ENCODE results near the gene C11orf97.
"Not testable (repeated sequence)": the region's sequence is repeated elsewhere in the genome, so short reads cannot be mapped to it uniquely, and the experiment has no call there.

The C11orf97 gene, protein sequence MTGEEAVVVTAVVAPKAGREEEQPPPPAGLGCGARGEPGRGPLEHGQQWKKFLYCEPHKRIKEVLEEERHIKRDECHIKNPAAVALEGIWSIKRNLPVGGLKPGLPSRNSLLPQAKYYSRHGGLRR

DNA sequence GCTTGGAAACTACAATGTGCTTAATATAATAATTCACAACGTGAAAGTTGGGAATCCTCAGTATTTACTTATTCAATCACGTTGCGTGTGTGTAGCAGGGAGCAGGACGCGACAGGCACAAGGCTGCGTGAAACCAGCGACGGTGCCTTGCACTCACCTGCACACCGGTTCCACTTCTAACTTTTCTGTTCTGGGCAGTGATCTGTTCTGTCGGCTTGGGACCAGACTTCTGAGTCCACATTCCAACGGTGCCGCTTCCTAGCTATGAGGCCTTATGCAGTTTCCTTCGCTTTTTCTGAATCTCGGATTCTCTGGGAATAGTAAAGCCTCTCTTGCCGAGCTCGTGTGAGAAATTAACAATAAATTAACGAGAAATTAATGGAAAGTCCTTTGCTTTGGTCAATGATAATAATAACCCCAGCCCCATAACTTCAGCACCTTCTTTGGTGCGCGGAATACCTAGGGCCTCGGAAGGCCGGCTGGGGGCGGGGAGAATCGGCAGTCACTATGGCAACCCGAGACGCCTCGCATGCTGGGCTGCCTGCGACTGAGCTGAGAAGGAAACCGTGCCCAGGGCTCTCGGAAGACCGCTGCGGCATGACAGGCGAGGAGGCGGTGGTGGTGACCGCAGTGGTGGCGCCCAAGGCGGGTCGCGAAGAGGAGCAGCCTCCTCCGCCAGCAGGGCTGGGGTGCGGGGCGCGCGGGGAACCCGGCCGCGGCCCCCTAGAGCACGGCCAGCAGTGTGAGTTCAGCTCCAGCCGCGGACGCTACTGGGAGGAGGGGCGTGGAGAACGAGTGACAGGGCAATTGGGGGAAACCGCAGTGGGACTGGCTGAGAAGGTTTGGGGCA lies at the start of gene C11orf97:
Gene C11orf97 (plus strand): TSS at position 530 of the 850 bp plus-strand sequence. CDS start 68 bp downstream, at position 598.
- peak; percentile 46 for DNase-seq (ENCODE audit: low spot score)

DNA sequence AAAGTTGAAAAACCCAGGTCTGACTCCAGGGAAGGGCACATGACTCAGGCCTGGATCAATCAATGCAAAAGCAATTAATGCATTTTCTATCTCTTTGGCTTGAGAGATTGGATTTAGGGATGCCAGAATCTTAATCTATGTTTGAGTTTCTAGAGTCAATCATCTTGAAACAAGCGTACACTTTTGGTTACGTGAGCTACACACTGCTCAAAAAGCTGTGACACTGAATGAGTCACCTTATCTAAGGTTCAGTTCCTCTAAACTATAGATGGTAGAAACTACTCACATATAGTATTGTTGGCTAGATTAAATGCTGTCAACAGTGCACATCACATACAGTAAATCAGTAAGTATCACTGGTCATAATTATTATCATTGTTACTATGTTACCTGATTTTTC lies 42.8 kb upstream of the C11orf97 start:
- no peak for DNase-seq (ENCODE audit: low spot score)

DNA sequence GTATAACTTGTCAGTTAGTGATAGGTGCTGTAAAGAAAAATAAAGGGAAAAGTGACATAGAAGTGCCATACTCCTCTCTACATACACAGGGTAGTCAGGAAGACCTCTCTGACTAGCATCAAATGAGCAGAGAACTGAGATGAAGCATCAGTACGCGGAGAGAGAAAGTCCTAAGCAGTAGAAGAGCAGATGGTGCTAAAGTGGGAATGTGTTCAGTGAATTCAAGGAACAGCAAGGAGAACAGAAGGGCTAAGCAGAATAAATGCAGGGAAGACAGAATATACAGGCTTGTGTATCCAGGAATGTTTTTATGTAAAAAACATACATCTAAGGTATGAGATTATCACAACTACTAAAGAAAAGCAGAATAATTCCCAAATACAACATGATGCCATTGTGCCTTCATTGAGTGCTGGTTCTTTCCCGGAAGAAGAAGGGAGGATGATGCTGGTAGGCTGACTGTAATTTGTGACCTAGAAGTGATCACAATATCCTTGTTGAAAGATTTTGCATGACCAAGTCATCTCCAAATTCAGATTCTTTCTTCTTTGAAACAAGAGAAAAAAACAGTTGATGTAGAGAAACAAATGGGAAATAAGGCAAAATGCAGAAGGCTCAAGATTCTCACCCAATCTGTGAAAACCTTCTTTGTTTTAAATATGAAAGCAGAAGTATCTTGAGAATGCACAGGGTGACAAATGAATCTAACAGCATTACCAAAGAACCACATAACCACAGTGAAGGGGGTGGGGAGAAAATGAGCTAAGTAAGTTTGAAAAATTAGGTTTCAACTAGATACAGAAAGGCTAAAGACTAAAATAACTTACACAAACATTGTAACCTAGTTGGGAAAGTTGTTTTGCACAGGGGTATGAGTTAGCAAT lies 39.1 kb upstream of the C11orf97 start:
- DNase-seq (ENCODE audit: low spot score), result no peak

DNA sequence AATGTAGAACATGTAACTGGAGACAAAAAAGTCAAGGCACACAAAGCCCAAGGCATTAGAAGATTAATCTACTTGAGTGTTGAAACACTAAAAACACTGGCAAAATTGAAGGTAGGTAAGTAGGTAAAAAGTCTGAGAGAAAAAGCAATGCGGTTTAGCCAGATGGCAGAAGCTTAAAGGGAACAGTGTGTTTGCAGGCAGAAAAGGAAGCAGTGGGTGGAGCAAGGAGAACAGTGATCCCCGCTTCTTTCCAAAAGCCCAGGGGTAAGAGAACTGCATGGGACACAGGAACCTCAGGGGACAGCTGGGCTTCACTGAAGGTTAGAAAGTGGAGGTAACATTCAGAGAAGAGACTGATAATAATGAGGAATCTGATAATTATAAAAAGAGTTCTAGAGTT lies 34.6 kb upstream of the C11orf97 start:
- no peak for DNase-seq (ENCODE audit: low spot score)

DNA sequence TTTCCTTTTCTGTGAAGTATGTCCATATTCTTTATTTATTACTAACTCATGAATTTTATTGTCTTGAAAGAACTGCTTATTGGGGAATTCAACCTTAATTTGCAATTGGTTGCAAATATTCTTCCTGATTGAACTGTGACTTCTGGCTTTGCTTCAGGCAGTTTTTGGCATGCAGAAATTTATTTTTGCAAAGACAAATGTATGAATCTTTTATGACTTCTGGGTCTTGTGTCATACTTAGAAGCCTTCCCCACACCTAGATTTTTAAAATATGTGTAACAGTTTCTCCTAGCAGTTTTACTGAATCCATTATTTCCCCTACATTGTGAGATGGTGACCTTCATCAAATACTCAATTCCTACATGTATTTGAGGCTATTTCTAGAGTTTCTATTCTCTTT lies 30.9 kb upstream of the C11orf97 start:
- DNase-seq (ENCODE audit: low spot score), result no peak

DNA sequence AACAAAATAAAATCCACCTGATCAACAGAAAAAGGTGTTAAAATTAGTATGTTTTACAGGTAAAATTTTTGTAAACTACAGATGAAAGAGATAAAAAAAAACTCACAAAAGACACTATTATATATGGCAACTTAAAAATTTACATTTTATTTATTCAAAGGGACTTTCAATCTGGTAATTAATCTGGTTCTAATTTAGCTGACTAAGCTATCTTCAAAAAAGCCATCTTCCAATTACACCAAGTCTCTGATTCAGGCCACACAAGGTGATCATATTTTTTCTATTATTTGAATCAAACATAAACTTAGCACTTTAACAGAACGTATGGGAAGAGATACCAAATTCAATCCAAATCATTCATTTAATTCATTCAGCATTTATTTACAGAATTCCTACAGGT lies 26.2 kb upstream of the C11orf97 start:
- no peak for DNase-seq (ENCODE audit: low spot score)

DNA sequence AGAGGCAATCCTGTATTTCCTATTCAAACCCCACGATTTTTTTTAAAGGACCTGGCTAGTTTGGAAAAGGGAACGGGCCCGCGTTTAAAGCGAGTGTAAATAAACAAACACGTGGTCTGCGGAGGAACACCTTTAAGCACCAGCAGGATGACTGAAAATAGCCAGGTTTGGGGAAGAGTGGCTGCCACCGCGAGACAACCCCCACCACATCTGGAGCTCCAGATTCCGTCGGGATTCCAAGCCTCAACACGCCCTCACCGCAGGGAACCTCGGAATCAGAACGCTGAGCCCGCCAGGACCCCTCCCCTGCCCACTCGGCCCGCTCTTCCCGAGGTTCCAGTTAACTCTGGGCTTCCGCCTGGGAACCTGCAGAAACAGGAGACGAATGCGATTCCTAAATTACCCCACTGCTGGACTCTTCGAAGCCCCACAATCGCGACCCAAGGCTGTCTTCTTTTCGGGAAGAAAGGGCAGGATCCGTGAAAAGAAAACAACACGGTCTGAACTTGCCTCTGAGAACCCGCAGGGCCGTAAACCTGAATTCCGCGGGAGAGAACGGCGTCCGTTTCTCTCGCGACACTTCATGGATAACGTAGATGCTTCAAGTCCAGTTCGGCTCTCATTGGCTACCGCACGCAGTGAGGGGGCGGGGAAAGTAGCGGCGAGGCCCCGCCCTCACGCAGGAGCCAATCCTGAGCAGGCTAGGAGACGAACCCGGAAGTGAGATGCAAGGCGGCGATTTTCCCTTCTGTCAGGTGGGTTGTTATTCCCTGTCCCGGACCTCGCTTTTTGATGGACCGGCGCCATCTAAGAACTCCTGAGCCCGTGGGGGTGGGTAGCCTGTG lies 18.8 kb upstream of the C11orf97 start, which contains the start of the genes ANKRD49 and MRE11:
Gene ANKRD49 (plus strand): TSS at position 704 of the 845 bp plus-strand sequence. CDS start 2,710 bp downstream, outside the sequence.
Gene MRE11 (minus strand): TSS at position 564 of the 845 bp plus-strand sequence. CDS start 1,043 bp downstream, outside the sequence.
- peak; percentile 97 for DNase-seq (ENCODE audit: low spot score)

DNA sequence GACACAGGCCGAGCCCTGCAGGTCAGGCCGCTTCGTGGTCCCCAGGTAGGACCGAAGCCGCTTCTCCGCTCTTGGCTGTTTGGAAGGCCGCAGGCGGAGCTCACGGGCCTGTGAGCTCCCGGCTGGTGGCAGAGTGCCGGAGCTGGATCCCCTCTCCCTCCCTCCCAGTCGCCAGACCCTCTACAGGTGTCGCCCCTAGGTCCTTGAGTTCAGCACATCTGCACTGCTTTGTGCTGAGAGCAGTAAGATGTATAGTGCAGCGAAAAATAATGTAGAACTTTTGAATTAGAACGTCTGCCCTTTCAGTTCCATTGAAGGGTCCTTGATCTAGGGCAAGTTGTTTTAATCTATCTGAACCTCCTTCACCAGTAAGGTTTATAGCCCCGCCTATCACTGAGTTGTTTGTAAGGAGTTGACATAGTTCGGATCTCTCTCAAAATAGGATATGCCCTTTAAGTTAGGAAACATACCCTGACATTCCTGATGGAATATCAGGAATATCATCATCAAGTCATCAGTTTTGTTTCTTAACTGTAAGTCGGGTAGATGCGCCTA lies 18.1 kb upstream of the C11orf97 start:
- DNase-seq (ENCODE audit: low spot score), result peak; percentile 21

DNA sequence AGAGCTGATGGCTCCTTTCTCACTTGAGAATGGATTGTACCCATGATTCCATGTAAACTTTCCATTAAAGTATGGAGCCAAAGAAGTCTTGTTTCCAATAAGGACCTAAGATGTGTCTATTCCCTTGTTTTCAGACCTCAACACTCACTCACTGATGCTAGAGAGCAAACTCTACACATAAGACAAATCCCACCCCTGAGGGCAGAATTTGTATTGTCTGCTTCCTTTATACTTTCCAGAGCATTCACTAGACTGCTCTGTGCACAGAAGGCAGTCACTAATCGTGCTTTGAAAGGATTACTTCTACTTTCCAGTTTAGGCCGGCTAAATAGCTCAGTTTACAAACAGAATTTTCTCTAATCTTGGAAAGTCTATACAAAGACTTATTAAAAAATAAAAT lies 12.1 kb upstream of the C11orf97 start:
- DNase-seq (ENCODE audit: low spot score), result no peak

DNA sequence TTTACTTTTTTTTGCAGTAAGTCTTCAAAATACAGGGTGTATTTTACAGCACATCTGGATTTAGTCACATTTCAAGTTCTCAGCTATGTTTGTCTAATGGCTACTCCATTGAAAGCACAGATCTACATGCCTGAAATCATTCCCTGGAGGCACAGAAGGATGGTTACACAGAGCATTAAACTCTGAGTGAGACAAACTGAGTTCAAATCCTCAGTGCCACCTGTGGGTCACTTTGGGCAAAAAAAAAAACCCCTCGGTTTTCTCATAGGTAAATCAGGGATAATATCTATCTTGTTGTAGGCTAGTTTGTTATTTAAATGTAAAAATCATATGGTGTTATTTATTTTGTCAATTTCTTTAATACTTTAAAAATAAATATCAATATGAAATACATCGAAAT lies 10.7 kb upstream of the C11orf97 start:
- DNase-seq (ENCODE audit: low spot score), result no peak

DNA sequence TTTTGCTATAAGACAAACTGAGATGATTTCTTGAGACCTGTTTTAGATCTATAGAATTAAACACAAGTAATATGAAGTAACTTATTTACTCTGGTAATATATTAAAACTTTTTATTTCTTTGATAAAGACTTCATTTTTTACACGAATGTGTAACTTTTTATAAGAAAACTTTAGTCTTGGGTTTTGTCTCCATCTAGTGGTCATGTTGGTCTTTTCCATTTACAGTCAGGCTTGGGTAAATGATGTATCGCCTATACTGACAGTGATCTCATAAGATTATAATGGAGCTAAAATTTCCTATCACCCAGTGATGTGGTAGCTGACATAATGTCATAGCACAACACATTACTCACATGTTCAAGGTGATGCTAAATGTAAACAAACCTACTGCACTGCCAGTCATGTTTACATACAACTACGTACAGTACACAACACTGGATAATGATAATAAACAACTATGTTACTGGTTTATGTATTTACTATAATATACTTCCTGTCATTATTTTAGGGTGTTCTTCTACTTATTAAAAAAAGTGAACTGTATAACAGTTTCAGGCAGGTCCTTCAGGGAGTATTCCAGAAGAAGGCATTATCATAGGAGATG lies 7.5 kb upstream of the C11orf97 start:
- peak; percentile 48 for DNase-seq (ENCODE audit: low spot score)

DNA sequence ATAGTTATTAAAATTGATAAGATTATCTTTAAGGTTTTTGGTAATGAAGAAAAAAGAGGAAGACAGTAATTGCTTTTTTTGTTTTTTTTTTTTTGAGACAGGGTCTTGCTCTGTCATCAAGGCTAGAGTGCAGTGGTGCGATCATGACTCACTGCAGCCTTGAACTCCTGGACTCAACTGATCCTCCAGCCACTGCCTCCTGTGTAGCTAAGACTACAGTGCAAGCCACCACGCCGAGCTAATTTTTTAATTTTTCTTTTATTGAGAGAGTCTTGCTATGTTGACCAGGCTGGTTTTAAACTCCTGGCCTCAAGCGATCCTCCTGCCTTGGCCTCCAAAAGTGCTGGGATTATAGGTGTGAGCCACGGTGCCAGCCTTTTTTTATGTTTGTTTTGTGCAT lies 5.7 kb upstream of the C11orf97 start:
- DNase-seq (ENCODE audit: low spot score), result not testable (repeated sequence)

DNA sequence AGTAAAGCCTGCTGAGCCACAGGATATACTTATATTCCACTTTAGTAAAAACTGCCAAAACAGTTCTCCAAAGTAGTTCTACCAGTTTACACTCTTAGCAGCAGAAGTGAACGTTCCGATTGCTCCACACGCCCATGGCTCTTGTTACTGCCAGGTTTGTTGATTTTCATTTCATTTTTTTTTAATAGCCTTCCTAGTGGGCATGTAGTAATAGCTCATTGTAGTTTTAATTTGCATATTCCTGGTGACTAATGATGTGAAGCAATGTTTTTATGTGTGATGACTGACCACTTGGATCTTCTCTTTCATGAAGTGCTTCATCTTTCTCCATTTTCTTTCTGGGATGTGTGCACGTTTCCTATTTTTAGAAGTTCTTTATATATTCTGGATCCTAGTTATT lies 4.8 kb upstream of the C11orf97 start:
- no peak for DNase-seq (ENCODE audit: low spot score)

DNA sequence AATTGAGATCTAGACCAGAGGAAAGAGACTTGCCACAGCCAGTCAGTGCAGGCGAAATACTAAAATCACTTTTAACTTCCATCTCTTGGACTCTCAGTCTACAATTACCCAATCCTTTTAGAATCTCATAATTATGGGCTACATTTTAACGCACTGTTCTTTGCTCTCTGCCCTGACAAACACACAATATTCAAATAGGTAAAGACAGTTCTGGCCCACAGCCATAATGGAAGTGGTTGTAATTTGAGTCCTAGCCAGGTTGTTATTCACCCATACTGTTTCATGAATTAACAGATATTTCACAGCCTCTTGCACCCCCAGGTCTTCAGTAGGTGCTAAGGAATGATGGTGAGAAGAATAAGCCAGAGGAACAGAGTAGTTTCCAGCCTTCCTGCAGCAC lies 830 bp downstream of the C11orf97 start:
- DNase-seq (ENCODE audit: low spot score), result no peak

DNA sequence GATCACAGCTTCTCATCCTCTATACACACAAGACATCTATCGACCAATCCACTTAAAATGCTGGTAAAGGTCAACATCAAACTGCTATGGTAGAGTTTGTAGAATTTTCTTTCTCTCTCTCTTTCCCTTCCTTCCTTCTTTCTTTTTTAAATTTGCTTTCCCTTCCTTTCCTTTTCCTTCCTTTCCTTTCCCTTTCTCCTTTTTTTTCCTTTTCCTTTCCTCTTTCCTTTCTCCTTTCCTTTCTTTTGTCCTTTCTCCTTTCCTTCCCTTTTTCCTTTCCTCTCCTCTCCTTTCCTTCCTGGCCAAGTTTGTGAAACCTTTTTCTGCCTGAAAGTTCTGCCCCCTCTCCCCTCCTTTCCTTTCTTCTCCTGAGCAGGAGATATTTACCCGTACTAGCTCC lies 3.1 kb downstream of the C11orf97 start:
- no peak for DNase-seq (ENCODE audit: low spot score)

DNA sequence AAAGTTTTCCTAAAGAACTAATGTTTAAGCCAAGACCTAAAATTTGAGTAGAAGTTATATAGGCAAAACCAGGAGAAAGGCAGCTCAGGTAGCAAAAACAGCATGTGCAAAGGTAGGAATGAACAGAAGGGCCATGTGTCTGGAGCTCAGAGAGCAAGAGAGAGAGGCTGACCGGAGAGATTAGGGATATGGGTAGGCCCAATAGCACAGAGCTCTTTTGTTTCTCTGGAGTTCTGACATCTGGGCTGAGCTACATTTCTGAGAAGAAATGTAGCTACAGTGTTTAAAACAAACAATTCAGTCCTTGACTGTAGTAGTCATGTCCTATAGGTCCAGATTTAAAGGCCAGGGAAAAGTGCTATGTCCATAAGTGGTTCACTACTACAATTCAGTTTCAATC lies 4.5 kb downstream of the C11orf97 start:
- DNase-seq (ENCODE audit: low spot score), result no peak

DNA sequence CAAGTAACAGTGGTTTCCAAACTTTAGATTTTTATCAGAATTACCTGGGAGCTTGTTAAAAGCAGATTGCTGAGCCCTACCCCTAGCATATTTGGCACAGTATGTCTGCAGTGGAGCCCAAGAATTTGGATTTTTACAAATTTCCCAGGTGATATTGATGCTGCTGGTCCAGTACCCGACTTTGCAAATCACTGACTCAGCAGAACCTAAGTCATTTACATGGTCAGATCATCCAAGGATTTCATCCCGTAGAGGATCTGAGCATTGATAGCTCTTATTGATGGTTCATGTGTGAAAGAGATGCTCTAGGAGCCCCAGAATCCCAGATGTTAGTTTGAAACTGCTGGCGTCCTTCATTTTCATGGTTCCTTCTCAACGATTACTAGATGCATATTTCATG lies 6.0 kb downstream of the C11orf97 start:
- no peak for DNase-seq (ENCODE audit: low spot score)

DNA sequence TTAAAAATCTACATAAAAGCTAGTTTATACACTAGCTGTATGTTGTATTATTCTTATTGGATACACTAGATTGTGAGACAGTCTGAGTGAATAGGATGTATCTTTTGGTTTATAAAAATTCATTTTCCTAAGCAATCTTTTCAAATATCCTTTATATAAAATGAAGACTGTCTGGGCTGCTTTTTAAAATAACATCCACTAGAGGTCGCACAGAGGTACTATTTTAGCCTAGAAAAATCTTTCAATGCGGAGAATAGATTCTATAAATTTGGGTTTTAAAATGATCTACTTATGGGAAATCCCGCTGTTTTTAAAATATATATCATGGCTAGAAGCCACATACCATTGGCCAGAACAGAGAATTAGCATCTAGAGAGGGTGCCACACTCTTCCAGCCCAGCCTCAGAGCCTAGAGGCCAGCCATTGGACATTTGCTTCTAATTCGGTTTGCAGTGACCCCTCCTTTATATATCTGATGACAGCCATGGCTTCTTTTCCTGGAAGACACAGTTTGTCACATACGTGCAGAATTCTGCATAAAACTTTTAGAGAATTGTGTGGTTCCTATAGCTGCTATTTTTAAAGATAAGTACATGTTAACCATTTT lies 7.3 kb downstream of the C11orf97 start:
- peak; percentile 27 for DNase-seq (ENCODE audit: low spot score)

DNA sequence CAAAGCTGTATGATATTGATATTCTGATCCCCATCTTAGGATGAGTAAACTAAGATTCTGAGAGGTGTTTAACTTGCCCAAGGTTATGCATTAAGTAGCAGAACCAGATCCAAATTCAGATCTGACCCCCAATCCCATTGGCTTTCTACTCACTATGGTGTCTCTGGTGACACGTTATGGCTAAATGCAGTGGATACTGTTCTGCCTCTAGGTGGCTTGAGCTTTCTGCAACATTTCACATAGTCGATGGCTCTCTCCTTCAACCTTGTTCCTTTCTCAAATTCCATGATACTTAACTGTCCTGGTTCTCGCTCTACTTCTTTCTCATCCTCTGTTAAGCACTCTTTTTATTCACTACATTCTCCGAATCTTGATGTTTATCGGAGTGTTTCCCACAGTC lies 9.4 kb downstream of the C11orf97 start:
- peak; percentile 55 for DNase-seq (ENCODE audit: low spot score)

DNA sequence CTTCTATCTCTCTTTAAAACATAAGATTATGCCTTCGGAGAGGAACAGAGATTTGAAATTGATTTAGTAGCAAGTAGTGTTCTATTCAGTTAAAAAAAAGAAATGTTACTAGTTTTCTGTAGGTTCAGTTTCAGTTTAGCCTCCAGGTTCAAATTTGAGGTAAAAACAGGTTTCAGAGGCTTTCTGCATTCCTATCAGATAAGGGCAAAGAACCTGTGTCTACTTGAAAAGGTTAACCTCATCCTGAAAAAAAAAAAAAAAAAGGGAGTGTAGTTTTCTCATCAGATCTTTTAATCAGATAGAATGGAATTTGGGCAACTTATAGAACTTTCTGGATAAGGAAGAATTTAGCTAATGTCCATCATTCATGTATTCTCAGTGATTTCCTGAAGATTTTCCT lies 12.1 kb downstream of the C11orf97 start:
- DNase-seq (ENCODE audit: low spot score), result no peak
